ENCODE results near the gene FBXO33. TPM values are rescaled to one million over a fixed set of nuclear protein-coding genes. Genes with fewer than 3 reads are reported as not detected.

FBXO33 gene
- total RNA-seq, 2 experiments from 2014 or later: 94.6 to 97.4 TPM

- POLR2A ChIA-PET: interaction anchor here (0.7 kb wide), 2 partner anchors 34 to 100 kb away, joined by 3 read pairs; partner anchors contain the start of gene FBXO33
- peaks cover 80% of the 10 kb centered on the region for H3K36me3 Mint-ChIP-seq (ENCODE audit: low read depth)
- intact Hi-C loops (cut with DNase I, micrococcal nuclease): no loop called here
These were observed 33.9 kb downstream of the FBXO33 start for GRCh38 chr14:39398382-39398781.

GRCh38 chr14:39396448-39396847 lies 35.8 kb downstream of the FBXO33 start:
- H3K4me1 ChIP-seq (ENCODE audit: insufficient read depth, low read length): no peaks in the 10 kb centered on the region
- no peak overlapping the region for H3K4me3 Mint-ChIP-seq
- CTCF ChIA-PET: interaction anchor here (1.4 to 1.5 kb wide), 2 partner anchors 13 to 34 kb away, joined by 3 to 4 read pairs; no protein-coding TSS in a partner anchor
- ATAC-seq (ENCODE audit: poor library complexity) (no peak), DNase-seq (no peak)
- H3K4me1 Mint-ChIP-seq (ENCODE audit: low read depth): no peaks in the 10 kb centered on the region
- no peak for TF ChIP-seq CTCF (IDR thresholded peaks at IDR 0.05)
- no peaks in the 10 kb centered on the region for H3K27me3 Mint-ChIP-seq
- H3K4me3 ChIP-seq (ENCODE audit: low read length): no peak overlapping the region
- no peaks in the 10 kb centered on the region for H3K9me3 Mint-ChIP-seq
- peaks cover 41% of the 10 kb centered on the region for H3K36me3 ChIP-seq (ENCODE audit: insufficient read depth, low read length)
- POLR2A ChIA-PET: interaction anchor here (0.6 to 1.1 kb wide), 2 partner anchors 19 to 227 kb away, joined by 3 read pairs; partner anchors contain the start of gene TRAPPC6B
- H3K27me3 ChIP-seq (ENCODE audit: control insufficient read depth in 1 of 2, insufficient read depth in 2 of 2, low read length in 2 of 2): no peaks in the 10 kb centered on the region
- H3K36me3 Mint-ChIP-seq (ENCODE audit: low read depth): peaks cover 69% of the 10 kb centered on the region
- no peak overlapping the region for H3K27ac ChIP-seq (ENCODE audit: low read depth in 1 of 2, low read length in 2 of 2)
- intact Hi-C loops (cut with DNase I, micrococcal nuclease): no loop called here
- no peak overlapping the region for H3K27ac Mint-ChIP-seq
- H3K9me3 ChIP-seq (ENCODE audit: control insufficient read depth in 1 of 2, insufficient read depth in 1 of 2, low read length in 2 of 2): no peaks in the 10 kb centered on the region

More at GRCh38 chr14:39398382-39398781, 33.9 kb downstream of the FBXO33 start:
- no peaks in the 10 kb centered on the region for H3K9me3 ChIP-seq (ENCODE audit: control insufficient read depth in 1 of 2, insufficient read depth in 1 of 2, low read length in 2 of 2)
- peaks cover 44% of the 10 kb centered on the region for H3K36me3 ChIP-seq (ENCODE audit: insufficient read depth, low read length)
- no peak overlapping the region for H3K27ac ChIP-seq (ENCODE audit: low read depth in 1 of 2, low read length in 2 of 2)
- no peak for DNase-seq
- H3K4me3 Mint-ChIP-seq: no peak overlapping the region
- CTCF ChIA-PET: no interaction called here
- no peaks in the 10 kb centered on the region for H3K27me3 ChIP-seq (ENCODE audit: control insufficient read depth in 1 of 2, insufficient read depth in 2 of 2, low read length in 2 of 2)
- H3K27me3 Mint-ChIP-seq: no peaks in the 10 kb centered on the region
- no peaks in the 10 kb centered on the region for H3K4me1 ChIP-seq (ENCODE audit: insufficient read depth, low read length)
- peaks cover 5% of the 10 kb centered on the region for H3K4me1 Mint-ChIP-seq (ENCODE audit: low read depth)
- H3K9me3 Mint-ChIP-seq: no peaks in the 10 kb centered on the region
- TF ChIP-seq CTCF (IDR thresholded peaks at IDR 0.05): no peak
- no peak overlapping the region for H3K4me3 ChIP-seq (ENCODE audit: low read length)
- H3K27ac Mint-ChIP-seq: no peak overlapping the region
- ATAC-seq (ENCODE audit: poor library complexity): no peak

- ATAC-seq (ENCODE audit: poor library complexity): no peak
- Mint-ChIP-seq H3K9me3 (no peaks in the 10 kb centered on the region), H3K36me3 (ENCODE audit: low read depth) (peaks cover 62% of the 10 kb centered on the region), H3K4me3 (no peak overlapping the region), H3K27me3 (no peaks in the 10 kb centered on the region), H3K4me1 (ENCODE audit: low read depth) (no peaks in the 10 kb centered on the region), H3K27ac (peak overlapping the region; percentile 25)
- Histone ChIP-seq H3K36me3 (ENCODE audit: insufficient read depth, low read length) (peaks cover 33% of the 10 kb centered on the region), H3K9me3 (ENCODE audit: control insufficient read depth in 1 of 2, insufficient read depth in 1 of 2, low read length in 2 of 2) (no peaks in the 10 kb centered on the region), H3K27ac (ENCODE audit: low read depth in 1 of 2, low read length in 2 of 2) (no peak overlapping the region), H3K4me1 (ENCODE audit: insufficient read depth, low read length) (no peaks in the 10 kb centered on the region), H3K27me3 (ENCODE audit: control insufficient read depth in 1 of 2, insufficient read depth in 2 of 2, low read length in 2 of 2) (no peaks in the 10 kb centered on the region), H3K4me3 (ENCODE audit: low read length) (no peak overlapping the region)
- intact Hi-C loops (cut with DNase I, micrococcal nuclease): no loop called here
- CTCF ChIA-PET: no interaction called here
- no peak for DNase-seq
- no peak for TF ChIP-seq CTCF (IDR thresholded peaks at IDR 0.05)
- POLR2A ChIA-PET: interaction anchor here (1.0 kb wide), 1 partner anchor 36 kb away, joined by 3 read pairs; no protein-coding TSS in a partner anchor
These were observed 36.5 kb downstream of the FBXO33 start for GRCh38 chr14:39395555-39396254.
